OCI-LY3 (cell line): ENCODE data around the gene MRPL23.

Experiments used
- EZH2phosphoT487 ChIP-seq: fragments of 200-600 bp; shearing (Covaris generic); IDR thresholded peaks from 2 replicates; pipeline ENCODE4 v1.6.1; 2018; ENCODE audit warnings: antibody characterized with exemption, mixed run types, low read depth
- TF ChIP-seq, protein P1 (sequence below): fragments of 200-600, 300-600 bp; sonication (generic); IDR thresholded peaks from 2 replicates; pipeline ENCODE4 v1.5.1; 2014; ENCODE audit warnings: antibody characterized with exemption, low read length, low read depth

DNA sequence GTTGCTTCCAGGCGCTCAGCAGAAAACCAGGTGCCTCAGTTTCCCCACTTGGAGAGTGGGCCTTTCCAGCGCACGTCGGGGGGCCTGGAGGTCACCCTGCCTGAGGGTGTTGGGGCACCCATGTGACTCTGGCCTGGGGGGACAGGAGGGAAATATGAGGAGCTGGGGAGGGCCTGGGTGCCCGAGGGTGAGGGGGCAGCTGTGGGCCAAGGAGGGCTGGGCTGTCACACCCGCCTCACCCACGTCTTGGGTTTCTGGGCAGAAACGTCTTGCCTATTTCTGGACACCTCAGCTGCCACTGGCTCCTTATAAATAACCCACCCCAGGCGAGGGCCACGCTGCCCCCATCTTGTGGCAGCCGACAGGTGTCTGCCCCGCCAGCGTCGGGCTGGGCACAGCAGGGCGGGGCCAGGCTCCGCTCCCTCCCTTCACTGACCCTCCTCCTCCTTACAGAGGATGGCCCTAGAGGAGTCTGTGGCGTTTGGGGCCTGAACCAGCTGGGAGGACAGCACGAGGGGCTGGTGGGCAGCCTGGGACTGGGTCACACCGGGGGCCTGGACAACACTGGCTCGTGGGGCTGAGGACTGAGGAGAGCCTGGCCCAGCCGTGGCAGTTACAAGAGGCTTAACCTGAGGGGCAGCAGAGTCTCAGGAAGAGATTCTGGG lies 26.1 kb upstream of the MRPL23 start:
- TF ChIP-seq, protein P1, sequence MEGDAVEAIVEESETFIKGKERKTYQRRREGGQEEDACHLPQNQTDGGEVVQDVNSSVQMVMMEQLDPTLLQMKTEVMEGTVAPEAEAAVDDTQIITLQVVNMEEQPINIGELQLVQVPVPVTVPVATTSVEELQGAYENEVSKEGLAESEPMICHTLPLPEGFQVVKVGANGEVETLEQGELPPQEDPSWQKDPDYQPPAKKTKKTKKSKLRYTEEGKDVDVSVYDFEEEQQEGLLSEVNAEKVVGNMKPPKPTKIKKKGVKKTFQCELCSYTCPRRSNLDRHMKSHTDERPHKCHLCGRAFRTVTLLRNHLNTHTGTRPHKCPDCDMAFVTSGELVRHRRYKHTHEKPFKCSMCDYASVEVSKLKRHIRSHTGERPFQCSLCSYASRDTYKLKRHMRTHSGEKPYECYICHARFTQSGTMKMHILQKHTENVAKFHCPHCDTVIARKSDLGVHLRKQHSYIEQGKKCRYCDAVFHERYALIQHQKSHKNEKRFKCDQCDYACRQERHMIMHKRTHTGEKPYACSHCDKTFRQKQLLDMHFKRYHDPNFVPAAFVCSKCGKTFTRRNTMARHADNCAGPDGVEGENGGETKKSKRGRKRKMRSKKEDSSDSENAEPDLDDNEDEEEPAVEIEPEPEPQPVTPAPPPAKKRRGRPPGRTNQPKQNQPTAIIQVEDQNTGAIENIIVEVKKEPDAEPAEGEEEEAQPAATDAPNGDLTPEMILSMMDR: no peak
- TF ChIP-seq EZH2phosphoT487: no peak
